ENCODE data around the gene SHROOM3.

DNA sequence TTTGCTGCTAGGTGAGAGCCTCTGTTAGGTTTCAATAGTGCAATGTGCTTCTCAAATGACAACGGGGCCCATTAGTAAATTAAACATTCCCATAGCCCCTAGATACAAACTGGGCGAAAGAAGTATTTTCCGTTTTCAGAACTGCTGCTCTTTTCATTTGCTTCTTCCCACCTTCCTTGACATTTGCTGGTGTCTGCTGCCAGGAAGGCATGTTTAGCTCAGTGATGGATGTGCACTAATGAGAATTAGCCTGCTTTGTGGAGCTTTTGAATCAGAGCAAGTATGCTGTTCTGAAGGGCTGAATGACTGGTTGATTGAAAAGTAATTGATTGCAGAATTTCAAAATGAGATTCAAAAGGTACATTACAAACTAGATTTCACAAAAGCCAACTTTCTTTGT, 57.0 kb downstream of the SHROOM3 start:
- TF ChIP-seq, protein P1, sequence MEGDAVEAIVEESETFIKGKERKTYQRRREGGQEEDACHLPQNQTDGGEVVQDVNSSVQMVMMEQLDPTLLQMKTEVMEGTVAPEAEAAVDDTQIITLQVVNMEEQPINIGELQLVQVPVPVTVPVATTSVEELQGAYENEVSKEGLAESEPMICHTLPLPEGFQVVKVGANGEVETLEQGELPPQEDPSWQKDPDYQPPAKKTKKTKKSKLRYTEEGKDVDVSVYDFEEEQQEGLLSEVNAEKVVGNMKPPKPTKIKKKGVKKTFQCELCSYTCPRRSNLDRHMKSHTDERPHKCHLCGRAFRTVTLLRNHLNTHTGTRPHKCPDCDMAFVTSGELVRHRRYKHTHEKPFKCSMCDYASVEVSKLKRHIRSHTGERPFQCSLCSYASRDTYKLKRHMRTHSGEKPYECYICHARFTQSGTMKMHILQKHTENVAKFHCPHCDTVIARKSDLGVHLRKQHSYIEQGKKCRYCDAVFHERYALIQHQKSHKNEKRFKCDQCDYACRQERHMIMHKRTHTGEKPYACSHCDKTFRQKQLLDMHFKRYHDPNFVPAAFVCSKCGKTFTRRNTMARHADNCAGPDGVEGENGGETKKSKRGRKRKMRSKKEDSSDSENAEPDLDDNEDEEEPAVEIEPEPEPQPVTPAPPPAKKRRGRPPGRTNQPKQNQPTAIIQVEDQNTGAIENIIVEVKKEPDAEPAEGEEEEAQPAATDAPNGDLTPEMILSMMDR (IDR thresholded peaks at IDR 0.05): no peak
- no peak for TF ChIP-seq POLR2A (IDR thresholded peaks at IDR 0.05)

All from adrenal gland (tissue), 5 donors.